GM12801 (cell line): Measurements from ENCODE around the gene YTHDF1.

Experiments used
- TF ChIP-seq, protein P1 (sequence below): IDR thresholded peaks from one replicate; pipeline ENCODE4 v1.5.1; 2011; ENCODE audit warnings: control low read depth; ENCODE audit not compliant: insufficient read length; ENCODE audit errors: extremely low read depth

The YTHDF1 gene

DNA sequence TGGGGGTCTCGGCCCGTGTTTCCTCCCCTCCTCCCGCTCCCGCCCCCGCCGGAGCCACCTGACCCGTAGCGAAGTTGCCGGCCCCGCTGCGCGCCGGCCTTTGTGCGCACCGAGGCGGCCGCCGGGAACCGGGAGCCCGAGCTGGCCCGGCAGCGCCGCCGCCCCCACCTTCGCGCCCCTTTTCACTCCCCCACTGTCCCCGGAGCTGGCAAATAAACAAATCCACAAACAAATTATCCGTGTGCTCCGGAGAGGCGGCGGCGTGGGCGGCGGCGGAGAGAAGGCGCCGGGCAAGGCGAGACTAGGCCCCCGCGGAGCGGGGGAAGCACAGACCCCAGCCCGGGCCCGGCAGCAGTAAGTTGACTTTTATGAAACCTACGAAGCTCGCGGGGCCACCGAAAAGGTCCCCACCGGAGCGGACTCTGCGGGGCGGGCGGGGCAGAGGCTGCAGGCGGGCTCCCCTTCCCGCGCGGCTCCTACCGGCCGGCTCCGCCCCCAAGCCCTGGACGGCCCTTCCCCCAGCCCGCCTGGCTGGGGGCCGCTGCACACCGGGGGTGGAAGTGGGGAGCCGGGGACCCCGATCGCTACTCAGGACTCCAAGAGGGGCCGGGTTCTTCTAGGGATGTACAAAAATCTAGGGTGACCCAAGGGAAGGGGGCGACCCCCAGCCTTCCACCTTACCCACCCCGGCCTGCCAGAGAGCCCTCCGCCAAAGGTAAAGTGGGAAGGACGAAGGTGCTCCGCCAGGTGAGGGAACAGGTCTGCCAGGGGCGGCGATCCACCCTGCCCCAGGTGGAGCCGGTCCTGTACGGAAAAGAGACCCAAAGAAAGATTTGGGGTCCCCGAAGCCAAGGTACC, 40.7 kb downstream of the YTHDF1 start:
- TF ChIP-seq, protein P1, sequence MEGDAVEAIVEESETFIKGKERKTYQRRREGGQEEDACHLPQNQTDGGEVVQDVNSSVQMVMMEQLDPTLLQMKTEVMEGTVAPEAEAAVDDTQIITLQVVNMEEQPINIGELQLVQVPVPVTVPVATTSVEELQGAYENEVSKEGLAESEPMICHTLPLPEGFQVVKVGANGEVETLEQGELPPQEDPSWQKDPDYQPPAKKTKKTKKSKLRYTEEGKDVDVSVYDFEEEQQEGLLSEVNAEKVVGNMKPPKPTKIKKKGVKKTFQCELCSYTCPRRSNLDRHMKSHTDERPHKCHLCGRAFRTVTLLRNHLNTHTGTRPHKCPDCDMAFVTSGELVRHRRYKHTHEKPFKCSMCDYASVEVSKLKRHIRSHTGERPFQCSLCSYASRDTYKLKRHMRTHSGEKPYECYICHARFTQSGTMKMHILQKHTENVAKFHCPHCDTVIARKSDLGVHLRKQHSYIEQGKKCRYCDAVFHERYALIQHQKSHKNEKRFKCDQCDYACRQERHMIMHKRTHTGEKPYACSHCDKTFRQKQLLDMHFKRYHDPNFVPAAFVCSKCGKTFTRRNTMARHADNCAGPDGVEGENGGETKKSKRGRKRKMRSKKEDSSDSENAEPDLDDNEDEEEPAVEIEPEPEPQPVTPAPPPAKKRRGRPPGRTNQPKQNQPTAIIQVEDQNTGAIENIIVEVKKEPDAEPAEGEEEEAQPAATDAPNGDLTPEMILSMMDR: no peak

DNA sequence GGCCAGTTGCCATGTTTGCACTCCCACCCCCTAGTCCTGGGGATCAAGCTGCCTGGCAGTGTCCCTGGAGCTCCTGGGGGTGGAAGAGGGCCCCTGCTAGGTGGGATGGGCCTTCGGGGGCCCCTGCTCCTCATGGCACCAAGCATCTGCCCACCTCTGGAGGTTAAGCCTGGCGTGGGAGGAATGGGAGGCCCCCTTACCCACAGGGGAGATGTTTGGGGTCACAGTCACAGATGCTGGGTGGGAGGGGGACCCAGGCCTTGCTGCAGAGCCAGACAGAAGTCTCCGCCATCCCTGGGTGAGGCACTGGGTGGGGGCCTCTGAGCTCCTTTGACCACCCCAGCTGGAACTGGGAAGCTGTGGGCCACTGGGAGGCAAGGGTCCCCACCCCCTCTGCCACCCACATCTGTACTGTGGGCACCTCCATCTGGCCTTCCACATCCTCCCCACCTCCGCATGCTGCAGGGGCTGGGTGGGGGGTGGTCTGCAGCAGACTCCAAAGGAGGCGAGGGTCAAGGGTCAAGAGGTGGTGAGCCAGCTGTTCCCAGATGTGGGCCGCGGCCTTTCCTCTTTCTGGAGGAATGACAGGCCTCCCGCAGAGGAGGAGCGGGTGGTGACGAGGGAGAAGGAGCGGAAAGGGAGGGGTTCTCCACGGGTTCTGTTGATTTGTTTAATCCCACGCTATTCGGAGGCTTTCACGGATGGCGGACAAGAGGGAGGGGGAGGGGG, 41.5 kb downstream of the YTHDF1 start:
- TF ChIP-seq, protein P1: no peak

DNA sequence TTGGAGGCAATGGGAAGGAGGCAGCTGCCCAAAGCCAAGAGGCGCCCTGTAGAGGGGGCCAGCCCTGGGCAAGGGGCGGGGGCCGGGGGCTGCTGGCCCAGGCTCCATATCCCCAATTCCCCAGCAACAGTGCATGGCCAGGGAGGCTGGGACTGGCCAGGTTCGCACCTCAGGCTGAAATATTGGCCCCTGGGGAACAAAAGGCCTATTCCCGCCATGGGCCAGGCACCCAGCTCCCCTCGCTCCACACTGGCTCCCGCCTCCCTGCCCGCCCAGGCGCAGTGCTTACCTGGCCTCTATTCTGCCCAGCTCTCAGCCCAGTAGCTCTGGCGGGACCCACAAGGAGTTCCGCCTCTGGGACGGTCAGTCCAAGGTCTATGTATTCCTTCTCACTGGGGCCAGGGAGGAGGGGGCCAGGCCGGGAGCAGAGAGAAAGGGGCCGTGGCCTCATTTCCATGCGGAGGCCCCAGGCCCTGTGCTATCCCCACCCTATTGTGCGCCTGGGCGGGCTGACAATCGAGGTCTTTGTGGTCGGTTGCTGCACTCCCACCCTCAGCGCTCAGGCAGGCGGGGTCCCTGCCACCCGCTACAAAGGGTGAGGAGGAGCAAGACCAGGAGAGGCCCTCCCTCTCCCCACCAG, 42.3 kb downstream of the YTHDF1 start:
- TF ChIP-seq, protein P1: no peak

DNA sequence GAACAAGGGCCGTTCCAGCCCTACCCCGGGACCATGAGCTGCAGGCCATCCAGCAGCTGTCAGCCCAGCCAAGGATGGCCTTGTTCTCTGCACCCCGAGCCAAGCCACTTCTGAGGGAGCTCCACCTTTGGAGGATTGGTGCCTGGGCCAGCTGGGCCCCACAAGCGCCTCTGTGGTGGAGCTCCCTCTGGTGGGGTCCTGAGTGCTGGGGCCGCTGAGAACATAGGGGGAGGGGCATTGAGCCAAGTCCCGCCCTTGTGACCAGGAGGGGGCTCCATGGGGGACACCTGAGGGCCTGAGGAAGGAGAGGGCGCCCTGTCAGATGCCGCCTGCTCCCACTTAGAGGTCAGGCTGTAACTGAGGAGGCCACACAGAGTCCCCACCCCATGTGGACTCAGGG, 43.2 kb downstream of the YTHDF1 start:
- TF ChIP-seq, protein P1: no peak

DNA sequence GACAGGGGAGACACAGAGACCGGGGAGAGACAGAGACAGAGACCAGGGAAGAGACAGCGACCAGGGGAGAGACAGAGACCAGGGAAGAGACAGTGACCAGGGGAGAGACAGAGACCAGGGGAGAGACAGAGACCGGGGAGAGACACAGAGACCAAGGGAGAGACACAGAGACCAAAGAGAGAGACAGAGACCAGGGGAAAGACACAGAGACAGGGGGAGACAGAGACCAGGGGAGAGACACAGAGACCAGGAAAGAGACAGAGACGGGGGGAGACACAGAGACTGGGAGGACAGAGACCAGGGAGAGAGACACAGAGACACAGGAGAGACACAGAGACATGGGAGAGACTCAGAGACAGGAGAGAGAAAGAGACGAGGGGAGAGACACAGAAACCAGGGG, 43.9 kb downstream of the YTHDF1 start:
- TF ChIP-seq, protein P1: no peak

DNA sequence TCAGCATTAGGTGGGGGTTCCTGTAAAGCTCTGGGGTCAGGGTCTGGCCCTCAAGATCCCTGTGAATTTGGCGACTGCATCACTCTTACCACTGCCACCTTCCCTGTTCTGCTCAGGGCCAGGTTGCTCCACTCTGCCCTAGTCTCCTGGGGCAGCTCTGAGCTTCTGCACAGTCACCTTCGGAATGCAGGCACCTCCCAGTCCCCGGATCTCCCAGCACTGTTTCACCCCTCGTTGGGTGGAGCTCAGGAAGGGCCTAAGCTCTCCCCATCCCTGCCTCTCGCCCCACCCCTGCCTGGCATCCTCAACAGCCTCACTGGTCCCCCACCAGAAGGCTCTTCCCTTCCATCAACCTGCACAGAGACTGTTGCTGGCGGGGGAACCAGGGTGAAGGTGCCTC, 46.2 kb downstream of the YTHDF1 start:
- TF ChIP-seq, protein P1: no peak

DNA sequence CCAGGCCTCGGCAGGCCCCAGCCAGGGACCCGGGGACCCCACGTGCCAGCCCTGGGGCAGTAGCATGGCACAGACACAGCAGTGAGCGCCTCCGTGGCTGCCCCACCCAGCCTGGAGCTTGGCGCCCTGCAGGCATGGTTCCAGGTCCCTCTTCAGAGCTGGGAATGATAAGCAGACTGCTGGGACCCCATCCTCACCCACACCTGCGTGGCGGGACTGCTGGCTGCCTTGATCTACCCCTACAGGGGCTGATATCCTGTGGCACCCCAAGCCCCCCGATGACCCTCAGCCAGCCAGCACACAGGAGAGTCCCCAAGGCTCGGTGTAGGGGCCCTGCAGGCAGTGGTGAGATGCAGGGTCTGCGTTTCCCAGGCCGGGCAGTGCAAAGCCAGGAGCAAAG, 47.1 kb downstream of the YTHDF1 start:
- TF ChIP-seq, protein P1: no peak
